ENCODE results near the gene F7. TPM values are rescaled to one million over a fixed set of nuclear protein-coding genes. Genes with fewer than 3 reads are reported as not detected.
"Not testable (repeated sequence)": the region's sequence is repeated elsewhere in the genome, so short reads cannot be mapped to it uniquely, and the experiment has no call there.

Gene F7
- total and polyA plus RNA-seq, 2 donors = 0.30 to 0.63 TPM

DNA sequence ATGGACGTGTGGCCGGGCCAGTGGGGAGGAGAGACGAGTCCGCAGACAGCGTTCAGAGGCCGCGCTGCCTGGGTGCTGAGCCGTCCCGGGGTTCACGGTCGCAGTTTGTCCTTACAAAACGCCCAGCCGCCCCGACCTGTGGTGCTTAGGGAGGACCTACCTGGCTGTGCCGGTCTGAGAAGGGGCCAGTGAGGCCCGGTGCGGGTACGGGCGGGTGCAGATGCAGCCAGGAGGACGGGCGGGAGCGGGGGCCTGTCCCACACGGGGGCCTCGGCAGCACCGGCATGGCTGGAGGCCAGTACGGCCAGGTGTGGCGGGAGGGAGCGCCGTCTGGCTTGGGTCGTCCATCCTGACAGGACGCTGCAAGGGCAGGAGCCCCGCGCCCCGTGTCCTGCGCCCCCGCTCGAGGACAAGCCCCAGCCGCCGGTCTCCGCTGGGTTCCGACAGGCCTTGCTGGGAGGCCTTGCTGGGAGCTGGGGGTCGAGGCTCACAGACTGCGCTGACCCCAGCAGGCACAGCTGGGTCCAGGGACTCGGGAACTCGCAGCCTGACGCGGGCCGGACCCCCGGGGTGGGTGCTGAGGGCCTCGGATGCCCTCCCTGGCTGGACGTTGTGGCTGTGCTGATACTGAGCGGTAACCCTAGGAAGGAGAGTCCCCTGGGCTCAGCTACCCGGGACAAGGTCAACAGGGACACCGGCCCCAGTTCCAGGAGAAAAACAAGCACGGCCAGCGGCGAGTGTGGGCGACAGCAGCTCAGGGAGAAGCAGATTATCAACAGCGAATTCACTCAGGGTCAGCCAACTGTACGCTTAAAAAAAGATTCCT, 47.6 kb downstream of the F7 start:
- DNase-seq (ENCODE audit: extremely low spot score) = no peak
- H3K36me3 ChIP-seq (ENCODE audit: insufficient read depth) = no peaks in the 10 kb centered on the region
- H3K4me3 ChIP-seq (ENCODE audit: low read depth, low read length) = peak overlapping the region; percentile 38
- no peaks in the 10 kb centered on the region for H3K4me1 ChIP-seq (ENCODE audit: insufficient read depth)
- WGBS = 16% methylated on average over 60 of the region's 60 CpGs
- H3K27ac ChIP-seq (ENCODE audit: low read depth) = peak overlapping the region; percentile 5

- DNase-seq (ENCODE audit: extremely low spot score) = no peak
- H3K36me3 ChIP-seq (ENCODE audit: insufficient read depth) = no peaks in the 10 kb centered on the region
- H3K27ac ChIP-seq (ENCODE audit: low read depth) = no peak overlapping the region
- no peaks in the 10 kb centered on the region for H3K4me1 ChIP-seq (ENCODE audit: insufficient read depth)
- no peak overlapping the region for H3K4me3 ChIP-seq (ENCODE audit: low read depth, low read length)
- 4% methylated on average over 56 of the region's 76 CpGs for WGBS
Observed at GRCh38 chr13:113153810-113154748, 48.5 kb downstream of the F7 start.

DNA sequence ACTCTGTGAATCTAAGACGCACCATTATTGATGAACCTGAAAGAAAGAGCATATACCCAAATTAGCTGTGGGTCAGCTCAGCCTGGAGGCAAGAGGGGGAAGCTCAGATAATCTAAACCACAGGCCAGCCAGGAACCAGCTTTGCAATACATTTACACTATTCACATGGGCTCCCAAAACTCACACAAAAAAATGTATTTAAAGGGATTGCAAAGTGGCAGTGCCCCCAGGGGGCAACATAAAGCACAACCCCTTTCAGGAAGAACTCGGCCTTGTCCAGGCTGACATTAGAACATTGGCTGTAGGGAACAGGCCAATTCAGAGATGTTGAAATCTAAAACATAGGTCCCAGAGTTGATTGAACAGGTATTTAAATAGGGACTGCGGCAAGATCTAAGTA, 49.6 kb downstream of the F7 start:
- Histone ChIP-seq H3K4me1 (ENCODE audit: insufficient read depth) (no peaks in the 10 kb centered on the region), H3K36me3 (ENCODE audit: insufficient read depth) (no peaks in the 10 kb centered on the region), H3K4me3 (ENCODE audit: low read depth, low read length) (no peak overlapping the region), H3K27ac (ENCODE audit: low read depth) (no peak overlapping the region)
- WGBS = 86% methylated on average over 3 of the region's 3 CpGs
- no peak for DNase-seq (ENCODE audit: extremely low spot score)

DNA sequence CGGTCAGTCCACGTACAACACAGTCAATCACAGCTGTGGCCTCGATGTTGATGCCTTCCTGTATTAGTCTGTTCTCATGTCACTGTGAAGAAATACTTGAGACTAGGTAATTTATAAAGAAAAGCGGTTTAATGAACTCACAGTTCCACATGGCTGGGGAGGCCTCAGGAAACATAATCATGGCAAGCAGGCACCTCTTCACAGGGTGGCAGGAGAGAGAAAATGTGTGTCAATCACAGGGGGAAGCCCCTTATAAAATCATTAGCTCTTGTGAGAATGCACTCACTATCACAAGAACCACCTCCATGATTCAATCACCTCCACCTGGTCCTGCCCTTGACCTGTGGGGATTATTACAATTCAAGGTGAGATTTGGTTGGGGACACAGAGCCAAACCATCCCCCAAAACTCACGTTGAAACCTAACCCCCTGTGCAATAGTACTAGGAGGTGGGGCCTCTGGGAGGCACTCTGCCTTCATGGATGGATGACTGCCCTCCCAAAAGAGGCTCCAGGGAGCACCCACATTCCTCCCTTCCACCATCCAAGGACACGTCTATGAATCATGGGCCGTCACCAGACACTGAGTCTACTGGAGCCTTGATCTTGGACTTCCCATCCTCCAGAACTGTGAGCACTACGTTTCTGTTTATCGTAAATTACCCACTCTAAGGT, 50.5 kb downstream of the F7 start:
- H3K4me3 ChIP-seq (ENCODE audit: low read depth, low read length) = no peak overlapping the region
- no peaks in the 10 kb centered on the region for H3K4me1 ChIP-seq (ENCODE audit: insufficient read depth)
- no peaks in the 10 kb centered on the region for H3K36me3 ChIP-seq (ENCODE audit: insufficient read depth)
- no peak overlapping the region for H3K27ac ChIP-seq (ENCODE audit: low read depth)
- 81% methylated on average over 9 of the region's 9 CpGs for WGBS
- DNase-seq (ENCODE audit: extremely low spot score) = no peak

DNA sequence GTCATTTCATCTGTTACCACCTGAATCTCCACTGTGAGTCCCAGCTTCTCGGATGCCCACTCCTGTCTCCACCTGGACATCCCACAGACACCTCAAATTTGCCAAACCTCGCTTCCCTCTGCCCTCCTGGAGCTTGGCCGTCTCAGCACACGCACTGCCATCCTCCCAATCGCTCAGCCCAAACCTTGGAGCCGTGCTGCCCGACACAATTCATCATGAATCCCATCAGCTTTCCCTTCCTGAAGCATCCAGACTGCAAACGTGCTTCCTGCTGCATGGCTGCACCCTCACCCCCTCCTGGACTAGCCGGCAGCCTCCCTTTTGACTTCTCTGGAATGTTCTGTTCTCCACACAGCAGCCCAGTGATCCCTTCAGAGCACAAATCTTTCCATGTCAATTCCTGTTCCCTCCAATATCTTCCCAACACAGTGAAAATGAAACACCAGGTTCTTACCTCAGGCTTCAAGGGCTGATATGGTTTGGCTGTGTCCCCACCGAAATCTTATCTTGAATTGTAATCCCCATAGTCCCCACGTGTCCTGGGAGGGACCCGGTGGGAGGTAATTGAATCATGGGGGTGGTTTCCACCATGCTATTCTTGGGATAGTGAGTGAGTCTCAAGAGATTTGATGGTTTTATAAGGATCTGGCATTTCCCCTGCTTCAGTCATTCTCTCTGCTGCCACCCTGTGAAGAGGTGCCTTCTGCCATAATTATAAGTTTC, 51.8 kb downstream of the F7 start:
- Histone ChIP-seq H3K4me1 (ENCODE audit: insufficient read depth) (no peaks in the 10 kb centered on the region), H3K27ac (ENCODE audit: low read depth) (no peak overlapping the region), H3K4me3 (ENCODE audit: low read depth, low read length) (no peak overlapping the region), H3K36me3 (ENCODE audit: insufficient read depth) (no peaks in the 10 kb centered on the region)
- DNase-seq (ENCODE audit: extremely low spot score) = no peak
- 60% methylated on average over 12 of the region's 12 CpGs for WGBS

GRCh38 chr13:113157929-113158747, 52.5 kb downstream of the F7 start, which contains the start of gene PROZ:
Gene PROZ (plus strand): TSS chr13:113158648. CDS start chr13:113158661, 13 bp downstream.
- no peak for DNase-seq (ENCODE audit: extremely low spot score)
- Histone ChIP-seq H3K4me3 (ENCODE audit: low read depth, low read length) (no peak within 1 kb of the TSS), H3K27ac (ENCODE audit: low read depth) (no peak within 1 kb of the TSS), H3K4me1 (ENCODE audit: insufficient read depth) (no peaks in the 10 kb centered on the region), H3K36me3 (ENCODE audit: insufficient read depth) (no peaks in the 10 kb centered on the region)
- WGBS = 53% methylated on average over 16 of the region's 16 CpGs

DNA sequence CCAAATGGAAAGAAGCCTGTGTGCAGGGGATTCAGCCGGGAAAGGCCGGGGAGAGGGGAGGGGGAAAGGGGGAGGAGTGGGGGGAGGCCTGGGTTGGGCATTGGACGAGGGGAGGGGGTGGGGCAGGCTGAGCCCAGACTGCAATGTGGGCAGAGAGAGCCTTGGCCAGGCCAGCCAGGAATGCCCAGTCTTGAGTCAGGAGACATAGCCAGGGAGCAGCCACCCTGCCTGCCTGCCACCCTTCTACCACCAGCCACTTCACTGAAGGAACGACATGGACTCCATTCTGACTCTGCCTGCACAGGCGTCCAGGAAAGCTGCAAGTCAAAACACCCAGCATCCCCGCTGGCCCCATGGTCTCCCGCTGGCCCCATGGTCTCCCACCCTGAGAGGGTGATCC, 53.4 kb downstream of the F7 start:
- no peaks in the 10 kb centered on the region for H3K4me1 ChIP-seq (ENCODE audit: insufficient read depth)
- DNase-seq (ENCODE audit: extremely low spot score) = no peak
- H3K36me3 ChIP-seq (ENCODE audit: insufficient read depth) = no peaks in the 10 kb centered on the region
- 53% methylated on average over 7 of the region's 7 CpGs for WGBS
- H3K27ac ChIP-seq (ENCODE audit: low read depth) = no peak overlapping the region
- no peak overlapping the region for H3K4me3 ChIP-seq (ENCODE audit: low read depth, low read length)

DNA sequence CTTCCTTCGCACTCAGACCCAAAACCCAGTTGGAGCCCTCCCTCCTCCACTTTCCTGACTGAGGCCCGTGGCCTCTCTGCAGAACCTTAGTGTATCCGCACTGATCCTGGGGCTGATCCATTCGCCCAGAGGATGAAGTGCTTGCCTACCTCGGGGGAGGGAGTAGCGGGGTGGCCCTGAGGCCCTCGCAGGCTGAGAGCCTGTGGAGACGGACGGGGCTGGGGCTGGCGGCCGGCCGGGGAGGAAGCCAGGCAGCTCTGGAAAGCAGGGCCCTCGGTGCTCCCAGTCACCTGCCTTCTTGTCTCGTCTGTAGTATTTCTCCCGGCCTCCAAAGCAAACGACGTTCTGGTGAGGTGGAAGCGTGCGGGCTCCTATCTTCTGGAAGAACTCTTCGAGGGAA, 54.1 kb downstream of the F7 start:
- Histone ChIP-seq H3K27ac (ENCODE audit: low read depth) (no peak overlapping the region), H3K4me3 (ENCODE audit: low read depth, low read length) (no peak overlapping the region), H3K36me3 (ENCODE audit: insufficient read depth) (no peaks in the 10 kb centered on the region), H3K4me1 (ENCODE audit: insufficient read depth) (no peaks in the 10 kb centered on the region)
- 80% methylated on average over 20 of the region's 20 CpGs for WGBS
- DNase-seq (ENCODE audit: extremely low spot score) = no peak

- Histone ChIP-seq H3K4me3 (ENCODE audit: low read depth, low read length) (no peak overlapping the region), H3K36me3 (ENCODE audit: insufficient read depth) (no peaks in the 10 kb centered on the region), H3K27ac (ENCODE audit: low read depth) (no peak overlapping the region), H3K4me1 (ENCODE audit: insufficient read depth) (no peaks in the 10 kb centered on the region)
- no peak for DNase-seq (ENCODE audit: extremely low spot score)
- 61% methylated on average over 12 of the region's 12 CpGs for WGBS
Observed at GRCh38 chr13:113160983-113161382, 55.4 kb downstream of the F7 start.

DNA sequence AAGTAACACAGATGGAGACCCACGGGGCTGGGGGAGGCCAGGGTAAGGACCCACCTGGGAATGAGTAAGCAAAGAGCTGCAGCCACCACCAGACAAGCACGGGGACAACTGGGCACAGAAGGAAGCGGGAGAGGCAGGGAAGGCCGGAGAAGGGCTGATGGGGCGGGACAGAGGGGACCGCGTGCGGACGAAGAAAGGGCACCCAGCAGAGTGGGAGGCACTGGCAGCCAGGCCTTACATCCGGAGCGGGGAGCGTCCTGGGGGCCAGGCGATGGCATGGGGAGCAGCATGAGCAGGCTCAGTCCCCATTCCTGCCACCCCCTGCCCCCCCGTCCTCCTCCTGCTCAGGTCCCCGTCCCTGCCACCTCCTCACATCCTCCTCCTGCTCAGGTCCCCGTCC, 55.8 kb downstream of the F7 start:
- Histone ChIP-seq H3K27ac (ENCODE audit: low read depth) (no peak overlapping the region), H3K4me3 (ENCODE audit: low read depth, low read length) (no peak overlapping the region), H3K4me1 (ENCODE audit: insufficient read depth) (no peaks in the 10 kb centered on the region), H3K36me3 (ENCODE audit: insufficient read depth) (no peaks in the 10 kb centered on the region)
- DNase-seq (ENCODE audit: extremely low spot score) = no peak
- WGBS = 44% methylated on average over 16 of the region's 16 CpGs

DNA sequence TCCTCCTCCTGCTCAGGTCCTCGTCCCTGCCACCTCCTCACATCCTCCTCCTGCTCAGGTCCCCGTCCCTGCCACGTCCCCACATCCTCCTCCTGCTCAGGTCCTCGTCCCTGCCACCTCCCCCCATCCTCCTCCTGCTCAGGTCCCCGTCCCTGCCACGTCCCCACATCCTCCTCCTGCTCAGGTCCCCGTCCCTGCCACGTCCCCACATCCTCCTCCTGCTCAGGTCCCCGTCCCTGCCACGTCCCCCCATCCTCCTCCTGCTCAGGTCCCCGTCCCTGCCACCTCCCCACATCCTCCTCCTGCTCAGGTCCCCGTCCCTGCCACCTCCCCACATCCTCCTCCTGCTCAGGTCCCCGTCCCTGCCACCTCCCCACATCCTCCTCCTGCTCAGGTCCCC, 56.4 kb downstream of the F7 start:
- not testable (repeated sequence) for H3K4me3 ChIP-seq (ENCODE audit: low read depth, low read length); H3K4me1 ChIP-seq (ENCODE audit: insufficient read depth); DNase-seq (ENCODE audit: extremely low spot score); H3K36me3 ChIP-seq (ENCODE audit: insufficient read depth); H3K27ac ChIP-seq (ENCODE audit: low read depth)
- WGBS = 47% methylated on average over 12 of the region's 13 CpGs
